CD1c-positive myeloid dendritic cell (primary cell): ENCODE measurements around the gene CNKSR3.
"Not testable (repeated sequence)": the region's sequence is repeated elsewhere in the genome, so short reads cannot be mapped to it uniquely, and the experiment has no call there.

Experiments used
- DNase-seq: peaks from one replicate; pipeline ENCODE4 v3.0.0-alpha.2; 2016; ENCODE audit errors: extremely low spot score

The CNKSR3 gene

GRCh38 chr6:154510144-154510905, at the start of gene CNKSR3:
Gene CNKSR3, minus strand, starts transcription at chr6:154510685. Its CDS starts 571 bp downstream, at chr6:154510114.
- DNase-seq: peak; percentile 46

- DNase-seq: no peak
Observed at GRCh38 chr6:154558984-154559383, 48.5 kb upstream of the CNKSR3 start.

GRCh38 chr6:154558513-154558912, 48.0 kb upstream of the CNKSR3 start:
- no peak for DNase-seq

GRCh38 chr6:154555073-154555677, 44.7 kb upstream of the CNKSR3 start:
- no peak for DNase-seq

GRCh38 chr6:154554491-154554890, 44.0 kb upstream of the CNKSR3 start:
- no peak for DNase-seq

- DNase-seq: peak; percentile 4
Observed at GRCh38 chr6:154550779-154551178, 40.3 kb upstream of the CNKSR3 start.

- DNase-seq: no peak
Observed at GRCh38 chr6:154549179-154549578, 38.7 kb upstream of the CNKSR3 start.

- no peak for DNase-seq
Observed at GRCh38 chr6:154548130-154548830, 37.8 kb upstream of the CNKSR3 start.

GRCh38 chr6:154543628-154544027, 33.1 kb upstream of the CNKSR3 start:
- no peak for DNase-seq

- DNase-seq: no peak
Observed at GRCh38 chr6:154542747-154543146, 32.3 kb upstream of the CNKSR3 start.

- not testable (repeated sequence) for DNase-seq
Observed at GRCh38 chr6:154541837-154542236, 31.4 kb upstream of the CNKSR3 start.

- no peak for DNase-seq
Observed at GRCh38 chr6:154539593-154540269, 29.2 kb upstream of the CNKSR3 start.

- DNase-seq: no peak
Observed at GRCh38 chr6:154538640-154539191, 28.2 kb upstream of the CNKSR3 start.

- no peak for DNase-seq
Observed at GRCh38 chr6:154537511-154538325, 27.2 kb upstream of the CNKSR3 start.

- DNase-seq: no peak
Observed at GRCh38 chr6:154536999-154537398, 26.5 kb upstream of the CNKSR3 start.

GRCh38 chr6:154536255-154536654, 25.8 kb upstream of the CNKSR3 start:
- DNase-seq: no peak

- DNase-seq: no peak
Observed at GRCh38 chr6:154535851-154536250, 25.4 kb upstream of the CNKSR3 start.

GRCh38 chr6:154535147-154535546, 24.7 kb upstream of the CNKSR3 start:
- no peak for DNase-seq

GRCh38 chr6:154534531-154534930, 24.0 kb upstream of the CNKSR3 start:
- DNase-seq: no peak

GRCh38 chr6:154532426-154532825, 21.9 kb upstream of the CNKSR3 start:
- no peak for DNase-seq

GRCh38 chr6:154529957-154530356, 19.5 kb upstream of the CNKSR3 start:
- DNase-seq: no peak
